Measurements from ENCODE around the gene LRRC70. TPM values are rescaled to one million over a fixed set of nuclear protein-coding genes. Genes with fewer than 3 reads are reported as not detected.

The LRRC70 gene
- total and polyA plus RNA-seq, 2 of the 8 experiments (the other 6 are each of a cell fraction or from before 2014, with no cell fraction given): 0.62 to 0.67 TPM

GRCh38 chr5:62576570-62577170 lies 1.9 kb upstream of the LRRC70 start (continued):
- TF ChIP-seq CHD7 (IDR thresholded peaks at IDR 0.05; ENCODE audit: insufficient replicate concordance, low read length) (no peak), POU5F1 (IDR thresholded peaks at IDR 0.05; ENCODE audit: low read depth, low read length) (no peak), YY1 (IDR thresholded peaks at IDR 0.05; ENCODE audit: low read depth, low read length) (no peak), TBP (IDR thresholded peaks at IDR 0.05; ENCODE audit: low read depth, low read length) (no peak), TAF1 (IDR thresholded peaks at IDR 0.05; ENCODE audit: low read depth, low read length) (no peak), TAF7 (optimal IDR thresholded peaks at IDR 0.05; ENCODE audit: borderline replicate concordance, low read depth, low read length) (no peak), PHF8 (conservative IDR thresholded peaks at IDR 0.05; ENCODE audit: low read depth, low read length) (no peak), EGR1 (IDR thresholded peaks at IDR 0.05; ENCODE audit: borderline replicate concordance, low read depth, low read length) (no peak), CHD2 (IDR thresholded peaks at IDR 0.05; ENCODE audit: low read length) (no peak), SP1 (IDR thresholded peaks at IDR 0.05; ENCODE audit: low read depth, low read length) (no peak), RAD21 (IDR thresholded peaks at IDR 0.05 in 1 of 2, conservative IDR thresholded peaks at IDR 0.05 in 1 of 2; ENCODE audit: low read depth in 2 of 2, low read length in 2 of 2) (no peak)
